ENCODE results near the gene HAPSTR1.

HAPSTR1 gene

DNA sequence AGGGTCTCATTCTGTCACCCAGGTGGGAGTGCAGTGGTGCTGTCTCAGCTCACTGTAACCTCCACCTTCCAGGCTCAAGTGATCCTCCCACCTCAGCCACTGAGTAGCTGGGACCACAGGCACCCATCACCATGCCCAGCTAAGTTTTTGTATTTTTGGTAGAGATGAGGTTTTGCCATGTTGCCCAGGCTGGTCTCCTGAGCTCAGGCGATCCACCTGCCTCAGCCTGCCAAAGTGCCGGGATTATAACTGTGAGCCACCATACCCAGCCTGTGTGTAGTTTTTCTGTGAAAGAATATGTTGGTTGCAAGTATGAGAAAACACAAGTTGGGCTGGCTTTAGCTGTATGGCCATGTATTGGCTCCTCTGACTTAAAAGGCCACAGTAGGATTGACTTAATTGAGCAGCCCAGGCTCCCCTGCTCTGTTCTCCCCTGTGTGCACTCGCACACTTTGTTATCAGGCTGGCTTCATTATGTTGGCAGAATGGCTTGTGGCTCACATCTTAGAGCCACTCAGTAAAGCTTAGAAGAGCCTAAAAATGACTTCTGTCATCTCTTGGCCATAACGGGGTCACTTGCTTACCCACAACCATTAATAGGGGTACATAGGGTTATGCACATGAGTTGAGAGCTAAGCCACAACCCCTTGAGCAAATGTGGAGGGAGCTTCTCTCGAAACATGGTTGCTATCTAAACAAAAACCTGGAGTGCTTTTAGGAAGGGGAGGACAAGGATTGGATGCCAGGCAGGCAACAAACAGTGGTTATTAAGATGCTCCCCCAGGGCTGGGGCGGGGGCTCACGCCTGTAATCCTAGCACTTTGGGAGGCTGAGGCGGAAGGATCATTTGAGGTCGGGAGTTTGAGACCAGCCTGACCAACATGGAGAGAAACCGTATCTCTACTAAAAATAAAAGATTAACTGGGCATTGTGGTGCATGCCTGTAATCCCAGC, 6.1 kb downstream of the HAPSTR1 start:
- DNase-seq = no peak

DNA sequence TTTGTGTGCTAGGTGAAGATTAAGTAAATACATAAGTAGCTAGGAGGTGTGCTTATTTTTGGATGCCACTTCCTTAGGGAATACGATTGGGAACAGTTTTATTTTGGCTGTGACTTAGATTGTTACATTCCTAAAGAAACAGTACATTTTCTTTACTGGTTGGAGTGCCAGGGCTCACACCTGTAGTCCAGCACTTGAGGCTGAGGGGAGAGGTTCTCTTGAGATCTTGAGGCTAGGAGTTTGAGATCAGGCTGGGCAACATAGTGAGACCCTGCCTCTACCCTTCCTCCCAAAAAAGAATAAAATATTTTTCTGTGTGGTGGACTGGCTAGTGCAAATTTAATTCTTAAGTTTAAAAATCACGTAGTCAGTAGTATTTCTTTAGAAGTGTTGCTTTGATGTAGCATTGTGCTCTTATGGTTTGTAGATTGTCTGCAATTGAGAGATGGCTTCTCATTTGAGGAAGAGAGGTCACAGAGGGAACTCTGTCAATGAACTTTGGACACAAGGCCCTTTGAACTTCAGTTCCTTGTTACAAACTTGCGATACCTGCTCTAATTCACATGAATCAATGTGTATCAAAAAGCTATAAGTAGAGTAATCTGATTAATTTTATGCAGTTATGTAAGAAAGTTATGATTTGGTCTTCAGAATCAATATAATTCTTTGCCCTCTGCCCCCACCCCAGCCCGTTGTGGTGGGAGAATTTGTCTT, 7.1 kb downstream of the HAPSTR1 start:
- no peak for DNase-seq

- no peak for DNase-seq
Observed at GRCh38 chr16:9099131-9099625, 7.7 kb downstream of the HAPSTR1 start.

DNA sequence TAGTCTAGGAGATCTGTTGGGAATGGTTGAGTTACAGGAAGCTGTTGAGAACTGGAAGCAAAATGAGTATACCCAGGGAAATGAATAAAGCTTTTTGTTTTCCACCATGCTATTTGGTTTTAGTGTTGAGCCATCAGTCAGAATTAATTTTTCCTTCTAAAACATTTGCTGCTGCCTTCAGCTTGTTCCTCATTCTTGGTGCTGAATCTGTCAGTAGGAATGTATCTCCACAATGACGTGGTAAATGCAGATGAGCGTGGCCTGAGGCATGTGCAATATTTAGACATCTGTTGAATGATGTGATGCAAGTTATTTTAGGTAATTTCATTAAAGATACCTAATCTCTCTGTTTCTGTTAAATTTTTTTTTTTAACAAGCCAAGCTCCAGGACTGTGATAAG, 10.9 kb downstream of the HAPSTR1 start:
- no peak for DNase-seq

DNA sequence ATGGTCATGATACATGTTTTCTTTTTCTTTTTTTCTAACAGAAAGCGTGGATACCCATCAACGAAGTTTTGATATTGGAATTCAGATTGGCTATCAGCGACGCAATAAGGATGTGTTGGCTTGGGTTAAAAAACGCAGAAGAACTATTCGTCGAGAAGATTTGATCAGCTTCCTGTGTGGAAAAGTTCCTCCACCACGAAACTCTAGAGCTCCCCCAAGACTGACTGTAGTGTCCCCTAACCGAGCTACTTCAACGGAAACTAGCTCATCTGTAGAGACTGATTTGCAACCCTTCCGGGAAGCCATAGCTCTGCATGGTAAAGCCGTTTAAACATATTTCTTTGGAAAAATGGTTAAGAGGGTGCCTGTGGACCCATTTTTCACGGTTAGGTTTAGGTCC, 11.5 kb downstream of the HAPSTR1 start:
- no peak for DNase-seq

- no peak for DNase-seq
Observed at GRCh38 chr16:9103546-9103945, 12.1 kb downstream of the HAPSTR1 start.

GRCh38 chr16:9105189-9105588, 13.7 kb downstream of the HAPSTR1 start:
- DNase-seq = no peak

GRCh38 chr16:9107025-9107970, 15.9 kb downstream of the HAPSTR1 start:
- no peak for DNase-seq

DNA sequence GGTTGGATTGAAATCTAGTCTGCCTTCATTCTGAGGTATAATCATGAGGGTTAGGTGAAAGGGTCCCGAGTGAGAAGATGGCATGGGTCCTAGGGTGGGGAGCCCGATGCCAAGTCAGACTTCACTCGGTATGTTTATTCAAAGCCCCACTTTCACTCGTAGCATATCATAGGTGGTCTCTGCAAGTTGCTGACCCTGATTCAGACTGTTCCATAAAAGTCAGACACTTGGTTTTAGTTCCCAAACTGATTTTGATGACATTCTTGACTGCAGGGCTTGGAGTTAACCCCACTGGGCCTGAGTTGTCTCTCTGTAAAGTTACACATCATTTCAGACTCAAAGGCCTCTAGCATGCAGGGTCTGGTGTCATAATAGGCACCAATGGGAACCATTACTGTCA, 17.8 kb downstream of the HAPSTR1 start:
- no peak for DNase-seq

- DNase-seq = no peak
Observed at GRCh38 chr16:9112166-9112843, 20.9 kb downstream of the HAPSTR1 start.

DNA sequence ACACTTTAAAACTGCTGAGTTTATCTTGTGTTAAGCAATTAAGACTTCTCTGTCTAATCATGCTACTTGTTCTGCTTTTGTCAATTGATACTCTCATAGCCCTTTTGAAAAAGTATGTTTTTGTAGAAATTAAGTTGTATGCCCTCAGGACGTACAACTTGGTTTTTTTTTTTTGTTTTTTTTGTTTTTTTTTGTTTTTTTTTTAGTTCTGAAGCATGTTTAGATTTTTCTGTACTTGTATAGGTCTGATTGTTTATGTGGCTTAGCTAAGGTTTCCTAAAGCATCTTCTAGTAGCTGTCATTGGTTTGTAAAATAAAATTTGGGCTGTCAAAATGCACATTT, 21.4 kb downstream of the HAPSTR1 start:
- no peak for DNase-seq

DNA sequence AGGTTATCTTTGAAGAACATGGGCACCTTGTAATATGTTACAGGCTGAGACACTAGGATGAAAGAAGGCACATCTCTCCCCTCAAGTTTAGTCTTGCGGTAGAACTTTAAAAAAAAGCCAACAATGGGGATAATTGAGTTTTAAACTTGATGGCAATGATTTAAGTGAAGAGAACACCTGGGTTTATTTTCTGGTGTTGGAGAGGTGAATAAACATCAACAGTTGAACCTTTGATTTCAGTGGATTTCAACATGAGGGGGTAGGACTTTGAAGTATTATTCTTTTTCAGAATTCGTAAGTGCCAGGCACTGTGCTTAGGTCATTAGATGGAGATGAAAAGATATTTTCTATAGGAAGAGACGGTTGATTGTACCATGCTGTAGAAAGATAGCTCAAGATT, 22.3 kb downstream of the HAPSTR1 start:
- no peak for DNase-seq

GRCh38 chr16:9114112-9114511, 22.7 kb downstream of the HAPSTR1 start:
- DNase-seq = no peak

GRCh38 chr16:9114842-9115241, 23.4 kb downstream of the HAPSTR1 start:
- no peak for DNase-seq

- DNase-seq = no peak
Observed at GRCh38 chr16:9115277-9115676, 23.8 kb downstream of the HAPSTR1 start.

DNA sequence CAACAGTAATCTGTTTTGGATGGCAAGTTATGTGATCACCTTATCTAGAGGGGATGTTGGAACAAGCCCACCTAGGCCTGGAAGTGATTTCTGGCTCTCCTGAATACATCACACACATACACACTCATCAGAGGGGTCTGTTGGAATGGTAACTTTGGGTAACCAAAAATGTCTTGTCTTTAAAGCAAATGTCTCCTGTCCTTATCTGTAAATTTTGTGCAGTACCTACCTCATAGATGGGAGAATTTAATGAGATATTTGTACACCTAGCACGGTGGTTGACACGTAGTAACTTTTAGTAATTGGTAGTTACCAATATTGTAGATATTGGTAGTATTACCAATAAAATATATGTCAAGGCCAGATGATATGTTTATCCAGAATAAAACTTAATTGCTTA, 24.7 kb downstream of the HAPSTR1 start:
- no peak for DNase-seq

- no peak for DNase-seq
Observed at GRCh38 chr16:9118170-9118569, 26.7 kb downstream of the HAPSTR1 start.

DNA sequence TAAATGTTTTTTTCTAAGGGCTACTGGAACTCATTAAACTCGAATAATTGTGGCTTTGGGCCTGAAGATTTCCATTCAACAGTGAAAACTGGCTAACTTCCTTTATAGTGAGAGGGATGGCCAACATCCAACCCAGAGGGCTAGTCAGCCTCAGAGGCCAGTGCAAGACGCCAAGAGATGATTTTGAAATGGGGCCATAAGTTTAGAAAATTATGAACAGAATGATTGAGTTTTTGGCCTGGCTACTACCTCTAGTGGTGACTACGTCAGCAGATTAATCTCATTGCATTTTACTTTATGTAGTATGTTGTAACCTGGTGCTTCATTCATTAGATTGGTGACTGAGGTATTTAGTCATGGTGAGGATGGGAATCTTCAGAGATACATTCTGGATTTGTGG, 28.4 kb downstream of the HAPSTR1 start:
- no peak for DNase-seq

DNA sequence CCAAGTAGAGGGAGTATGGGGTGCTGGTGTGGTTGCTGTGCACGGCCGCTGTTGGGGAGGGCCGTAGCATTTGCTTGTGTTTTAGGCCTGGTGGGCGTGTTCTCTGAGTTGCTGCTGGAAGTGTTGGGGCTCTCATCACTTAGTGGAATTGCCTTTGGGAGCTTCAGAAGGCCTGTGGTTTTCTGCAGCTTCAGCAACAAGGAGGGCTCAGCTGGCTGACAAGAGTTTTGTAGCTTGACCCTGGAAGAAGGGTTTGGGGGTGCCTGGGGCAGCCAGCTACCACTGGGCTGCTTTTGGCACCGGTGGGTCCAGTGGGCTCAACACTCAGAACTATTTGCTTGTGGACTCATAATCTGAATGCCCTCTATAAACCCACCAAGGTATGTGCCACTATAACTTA, 30.9 kb downstream of the HAPSTR1 start:
- DNase-seq = no peak

DNA sequence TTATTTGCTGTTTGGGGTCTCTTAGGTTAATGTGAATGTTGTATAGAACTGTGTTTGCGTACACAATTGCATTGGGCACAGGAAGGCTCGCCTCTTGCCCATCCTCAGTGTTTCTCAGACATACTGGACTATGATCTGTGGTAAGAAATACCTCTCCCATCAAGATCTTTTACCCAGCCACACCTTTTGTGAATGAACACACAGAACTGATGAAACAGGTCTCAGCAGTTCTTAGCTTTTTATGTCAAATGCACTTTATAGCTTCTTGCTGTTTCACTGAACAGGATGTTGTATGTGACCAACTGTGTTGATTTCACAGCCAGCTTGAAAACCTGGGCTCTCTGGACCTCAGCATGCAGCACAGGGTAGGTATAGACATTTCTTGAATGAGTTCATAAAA, 31.5 kb downstream of the HAPSTR1 start:
- no peak for DNase-seq

GRCh38 chr16:9123401-9123800, 32.0 kb downstream of the HAPSTR1 start:
- no peak for DNase-seq

DNA sequence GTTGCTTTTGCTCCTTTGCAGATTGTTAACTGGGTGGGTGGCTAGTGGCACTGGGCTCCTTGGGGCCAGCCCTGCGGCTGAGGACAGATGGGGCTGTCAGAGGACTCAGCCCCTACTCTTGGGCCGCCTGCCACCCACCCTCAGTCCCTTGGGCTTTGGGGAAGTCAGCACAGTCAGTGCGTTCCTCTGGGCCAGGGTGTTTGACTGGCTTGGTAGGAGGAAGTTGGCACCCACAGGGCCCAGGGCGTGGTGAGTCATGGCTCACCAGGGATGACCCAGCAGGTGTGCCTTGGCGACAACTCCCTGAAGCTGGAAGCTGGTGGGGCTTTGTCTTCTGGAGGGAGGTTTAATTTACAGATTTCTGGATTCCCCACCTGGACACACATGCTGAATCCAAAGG, 32.4 kb downstream of the HAPSTR1 start:
- no peak for DNase-seq

Measured in activated naive CD4-positive, alpha-beta T cell treated with anti-CD3 and anti-CD28 coated beads, Interleukin-2, amount 50 U/mL, for 16 hours (primary cell).